Gastroesophageal sphincter (tissue), 3 donors: ENCODE data around the gene HERC4.

Source experiments
- CTCF ChIP-seq, 4 experiments: fragments of 200-600 bp in 2 of 4; fragments of 450-650 bp in 2 of 4; sonication (generic) in 1 of 4; IDR thresholded peaks; one replicate each; pipeline ENCODE4 v1.5.1; 2017 to 2019; ENCODE audit warnings: antibody characterized with exemption in 4 of 4, mild to moderate bottlenecking in 2 of 4, moderate library complexity in 2 of 4
- POLR2A ChIP-seq, 2 donors: fragments of 450-650 bp; IDR thresholded peaks; one replicate each; pipeline ENCODE4 v1.6.1; 2017; ENCODE audit warnings: antibody characterized with exemption in 2 of 2, mild to moderate bottlenecking in 2 of 2, moderate library complexity in 1 of 2

- TF ChIP-seq POLR2A (IDR thresholded peaks at IDR 0.05) (no peak), CTCF (IDR thresholded peaks at IDR 0.05) (no peak)
These were observed 33.6 kb upstream of the HERC4 start for GRCh38 chr10:68108653-68109052.
